Amniotic epithelial cell (primary cell): ENCODE results near the gene GGN.
"Not testable (repeated sequence)": the region's sequence is repeated elsewhere in the genome, so short reads cannot be mapped to it uniquely, and the experiment has no call there.

Experiments used
- DNase-seq: peaks from one replicate; pipeline ENCODE4 v3.0.0-alpha.2; 2010; ENCODE audit warnings: low read depth

Gene GGN

DNA sequence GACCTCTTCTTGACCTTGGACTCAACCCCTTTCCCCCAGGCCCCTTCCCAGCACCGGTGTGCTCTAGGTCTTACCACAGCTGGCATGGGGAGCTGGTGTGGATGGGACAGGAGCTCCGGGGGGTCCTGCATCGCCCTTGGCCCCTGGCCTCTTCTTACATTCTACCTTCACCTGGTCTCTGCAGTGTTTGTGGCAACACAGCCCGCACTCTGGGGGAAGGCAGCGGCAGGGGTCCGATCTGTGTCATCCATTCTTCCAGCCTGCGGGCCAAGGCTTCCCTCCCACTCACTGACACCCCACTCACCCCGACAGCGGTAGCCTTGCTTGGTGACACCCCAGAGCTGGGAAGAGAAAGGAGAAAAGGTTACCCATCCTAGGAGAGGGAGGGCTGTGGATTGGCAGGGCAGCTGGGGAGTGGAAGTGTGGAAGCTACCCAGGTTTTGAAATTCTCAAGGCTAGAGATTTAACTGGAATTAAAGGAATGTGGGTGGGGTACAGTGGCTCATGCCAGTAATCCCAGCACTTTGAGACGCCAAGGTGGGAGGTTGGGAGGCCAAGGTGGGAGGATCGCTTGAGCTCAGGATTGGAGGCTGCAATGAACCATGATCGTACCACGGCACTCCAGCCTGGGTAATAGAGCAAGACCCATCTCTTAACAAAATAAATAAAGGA is 23.3 kb upstream of the GGN start:
- DNase-seq, result no peak

DNA sequence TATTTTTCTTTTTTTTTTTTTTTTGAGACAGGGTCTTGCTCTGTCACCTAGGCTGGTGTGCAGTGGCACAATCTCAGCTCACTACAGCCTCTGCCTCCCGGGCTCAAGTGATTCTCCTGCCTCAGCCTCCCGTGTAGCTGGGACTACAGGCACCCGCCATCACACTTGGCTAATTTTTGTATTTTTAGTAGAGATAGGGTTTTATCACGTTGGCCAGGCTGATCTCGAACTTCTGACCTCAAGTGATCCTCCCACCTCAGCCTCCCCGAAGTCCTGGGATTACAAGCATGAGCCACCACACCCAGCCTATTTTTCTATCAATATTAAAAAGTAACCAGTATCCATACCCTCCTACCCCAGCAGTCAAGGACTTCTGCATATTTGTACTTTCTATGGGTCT is 22.6 kb upstream of the GGN start:
- DNase-seq, result not testable (repeated sequence)

DNA sequence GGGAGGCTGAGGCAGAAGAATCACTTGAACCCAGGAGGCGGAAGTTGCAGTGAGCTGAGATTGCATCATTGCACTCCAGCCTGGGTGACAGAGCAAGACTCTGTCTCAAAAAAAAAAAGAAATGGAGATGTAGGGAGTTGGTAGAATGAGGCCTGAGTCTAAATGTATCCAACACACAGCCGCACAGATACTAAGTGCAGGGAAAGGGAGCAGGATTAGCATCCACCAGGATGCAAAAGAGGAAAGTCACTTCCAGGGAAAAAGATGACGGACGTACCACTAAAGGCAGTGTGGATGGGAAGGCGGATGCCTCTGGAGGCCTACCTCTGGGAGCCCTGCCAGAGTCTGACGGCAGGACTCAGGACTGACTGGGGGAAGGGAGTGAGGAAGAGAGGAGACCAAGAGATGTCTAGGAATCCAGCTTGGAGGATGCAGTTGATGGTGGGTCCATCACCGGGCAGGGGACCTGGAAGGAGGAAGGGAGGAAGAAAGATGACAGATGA is 21.8 kb upstream of the GGN start:
- peak; percentile 67 for DNase-seq

DNA sequence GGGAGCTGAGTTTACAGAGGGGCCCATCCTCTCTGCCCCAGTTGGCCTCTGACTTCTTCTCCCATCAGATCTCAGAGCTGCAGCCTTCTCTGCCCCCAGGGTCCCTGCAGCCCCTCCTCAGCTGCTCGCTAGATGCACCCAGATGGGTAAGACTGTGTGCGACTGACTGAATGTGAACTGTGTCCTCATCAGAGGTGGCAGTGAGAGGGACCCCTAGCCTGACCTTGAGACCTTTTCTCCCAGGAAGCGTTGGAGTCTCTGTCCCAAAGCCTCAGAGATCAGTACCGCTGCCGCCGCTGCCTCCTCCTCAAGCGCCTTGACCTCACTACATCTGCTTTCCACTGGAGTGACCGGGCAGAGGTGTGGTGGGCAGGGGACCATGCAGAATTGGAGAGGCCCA is 17.4 kb upstream of the GGN start:
- no peak for DNase-seq

DNA sequence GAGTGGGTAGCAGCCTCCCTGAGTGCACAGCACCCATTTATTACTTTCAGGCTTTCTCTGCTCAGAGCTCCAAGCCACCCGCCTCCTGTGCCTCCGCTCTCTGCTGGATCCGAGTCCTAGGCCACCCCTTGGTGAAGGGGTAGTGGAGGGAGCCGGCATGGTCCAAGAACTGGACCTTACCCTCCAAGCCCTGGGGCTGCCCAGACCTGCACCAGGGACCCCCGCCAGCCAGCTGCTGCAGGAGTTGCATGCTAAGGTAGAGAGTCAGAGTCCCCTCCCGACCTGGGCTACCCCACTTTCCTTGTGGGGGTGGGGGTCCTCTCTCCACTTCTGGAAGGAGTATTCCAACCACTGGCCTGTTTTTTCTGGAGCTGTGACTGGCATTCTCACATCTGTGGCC is 17.0 kb upstream of the GGN start:
- DNase-seq, result no peak

DNA sequence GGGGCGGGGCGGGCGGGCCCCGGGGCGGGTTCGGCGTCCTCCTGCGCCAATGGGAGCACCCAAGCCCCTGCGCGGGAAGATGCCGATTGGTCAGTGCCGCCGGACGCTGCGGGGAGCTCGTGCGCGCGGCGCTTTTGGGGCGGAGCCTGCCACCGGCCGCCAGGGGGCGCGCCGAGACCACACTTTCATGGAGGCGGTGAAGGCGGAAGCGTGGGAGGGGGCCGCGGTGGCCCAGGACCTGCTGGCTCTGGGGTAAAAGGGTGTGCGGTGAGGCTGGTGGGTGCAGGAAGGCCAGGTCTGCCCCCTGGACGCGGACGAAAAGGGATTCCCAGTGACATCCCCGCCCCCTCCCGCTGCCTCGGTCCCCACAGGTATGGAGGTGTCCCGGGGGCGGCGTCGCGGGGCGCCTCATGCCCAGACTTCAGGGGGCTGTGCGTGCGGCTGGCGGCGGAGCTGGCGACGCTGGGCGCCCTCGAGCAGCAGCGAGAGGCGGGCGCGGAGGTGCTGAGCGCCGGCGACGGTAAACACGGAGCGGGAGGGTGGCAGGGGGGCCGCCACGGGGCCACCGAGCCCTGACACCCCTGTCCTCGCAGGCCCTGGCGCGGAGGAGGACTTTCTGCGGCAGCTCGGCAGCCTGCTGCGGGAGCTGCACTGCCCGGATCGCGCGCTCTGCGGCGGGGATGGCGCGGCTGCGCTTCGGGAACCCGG is 15.3 kb upstream of the GGN start, which contains the start of gene FAM98C:
TSS of gene FAM98C (plus strand) at position 127 of the 708 bp plus-strand sequence. CDS start at position 188, 61 bp downstream.
- DNase-seq, result peak; percentile 89

DNA sequence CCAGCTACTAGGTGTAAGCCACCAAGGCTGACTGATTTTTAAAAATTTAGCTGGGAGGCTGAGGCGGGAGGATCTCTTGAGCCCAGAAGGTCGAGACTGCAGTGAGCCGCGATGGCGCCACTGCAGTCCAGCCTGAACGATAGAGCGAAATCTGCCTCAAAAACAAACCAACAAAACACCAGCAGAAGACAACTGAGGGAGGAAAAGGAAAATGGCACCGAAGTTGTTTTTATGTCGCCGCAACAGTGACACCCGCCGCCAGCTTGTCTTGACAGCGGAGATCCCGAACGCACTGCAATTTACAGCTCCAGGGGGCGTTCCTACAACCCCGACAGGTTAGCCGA is 14.8 kb upstream of the GGN start:
- DNase-seq, result no peak

DNA sequence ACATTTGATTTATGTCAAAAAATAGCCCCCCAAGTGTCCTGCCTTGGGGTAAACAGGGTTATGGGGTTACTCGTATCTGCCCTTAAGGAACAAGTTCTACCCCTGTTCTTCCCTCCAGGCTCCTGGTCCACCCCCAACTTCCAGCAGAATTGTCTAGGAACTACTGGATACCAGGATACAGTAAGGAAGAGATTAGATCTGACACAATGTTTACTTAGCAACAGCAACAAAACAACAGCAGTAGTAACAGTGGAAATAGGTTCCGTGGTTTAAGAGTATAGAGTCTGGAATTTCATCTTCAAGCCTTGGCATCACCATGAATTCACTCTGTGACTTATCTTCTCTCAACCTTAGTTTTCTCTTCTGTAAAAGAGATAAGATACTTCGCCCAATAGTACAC is 13.3 kb upstream of the GGN start:
- DNase-seq, result peak; percentile 62

DNA sequence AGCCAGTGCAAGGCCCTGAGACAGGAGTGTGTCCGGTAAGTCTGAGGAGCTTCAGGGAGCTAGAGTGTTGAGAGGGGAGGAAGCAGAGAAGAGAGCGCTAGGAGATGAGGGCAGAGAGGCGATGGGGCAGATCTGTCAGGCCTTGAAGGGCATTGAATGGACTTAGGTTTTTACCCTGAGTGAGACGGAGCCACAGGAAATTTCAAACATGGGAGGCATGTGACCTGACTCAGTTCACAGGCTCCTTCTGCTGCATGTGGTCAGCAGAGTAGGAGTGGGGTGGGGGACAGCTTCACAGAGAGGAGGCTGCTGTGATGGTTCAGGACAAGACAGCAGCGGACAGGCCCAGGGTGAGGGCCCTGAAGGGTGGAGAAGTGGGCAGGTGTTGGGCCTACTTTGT is 12.5 kb upstream of the GGN start:
- DNase-seq, result no peak

DNA sequence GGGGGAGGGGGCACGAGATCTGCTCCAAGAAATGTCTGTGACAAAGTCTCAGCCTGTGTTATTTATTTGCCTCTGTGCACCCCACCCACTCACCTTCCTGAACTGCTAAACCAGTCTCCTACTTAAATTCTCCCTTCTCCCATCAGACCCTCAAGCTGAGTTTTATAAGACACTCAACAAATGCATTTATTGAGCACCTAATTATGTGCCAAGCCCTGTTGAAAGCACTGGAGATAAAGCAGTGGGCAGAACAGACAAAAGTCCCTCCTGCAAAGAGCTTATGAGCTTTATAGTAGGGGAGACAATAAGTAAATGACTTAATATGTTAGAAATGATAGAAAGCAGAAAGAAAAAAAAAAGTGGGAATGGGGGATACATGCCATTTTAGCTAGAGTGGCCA is 11.7 kb upstream of the GGN start:
- DNase-seq, result no peak

DNA sequence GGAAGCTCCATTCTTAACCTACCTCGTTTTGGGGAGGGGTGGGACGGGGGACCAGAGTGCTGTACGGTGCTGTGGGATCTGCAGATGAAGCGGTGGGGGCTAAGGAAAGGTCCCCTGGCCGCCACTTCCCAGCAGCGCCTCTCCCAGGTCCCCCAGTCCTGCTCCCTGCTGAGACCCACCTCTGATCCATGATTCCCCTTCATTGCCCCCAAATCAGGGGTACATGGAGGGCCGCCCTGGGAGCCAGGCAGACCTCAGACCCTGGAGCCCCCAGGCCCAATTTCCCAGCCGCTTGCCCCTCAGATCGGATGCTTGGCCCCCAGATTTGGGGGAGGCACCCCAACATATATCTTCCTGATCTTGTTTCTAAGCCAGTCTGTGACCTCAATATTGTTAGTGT is 11.2 kb upstream of the GGN start:
- no peak for DNase-seq

DNA sequence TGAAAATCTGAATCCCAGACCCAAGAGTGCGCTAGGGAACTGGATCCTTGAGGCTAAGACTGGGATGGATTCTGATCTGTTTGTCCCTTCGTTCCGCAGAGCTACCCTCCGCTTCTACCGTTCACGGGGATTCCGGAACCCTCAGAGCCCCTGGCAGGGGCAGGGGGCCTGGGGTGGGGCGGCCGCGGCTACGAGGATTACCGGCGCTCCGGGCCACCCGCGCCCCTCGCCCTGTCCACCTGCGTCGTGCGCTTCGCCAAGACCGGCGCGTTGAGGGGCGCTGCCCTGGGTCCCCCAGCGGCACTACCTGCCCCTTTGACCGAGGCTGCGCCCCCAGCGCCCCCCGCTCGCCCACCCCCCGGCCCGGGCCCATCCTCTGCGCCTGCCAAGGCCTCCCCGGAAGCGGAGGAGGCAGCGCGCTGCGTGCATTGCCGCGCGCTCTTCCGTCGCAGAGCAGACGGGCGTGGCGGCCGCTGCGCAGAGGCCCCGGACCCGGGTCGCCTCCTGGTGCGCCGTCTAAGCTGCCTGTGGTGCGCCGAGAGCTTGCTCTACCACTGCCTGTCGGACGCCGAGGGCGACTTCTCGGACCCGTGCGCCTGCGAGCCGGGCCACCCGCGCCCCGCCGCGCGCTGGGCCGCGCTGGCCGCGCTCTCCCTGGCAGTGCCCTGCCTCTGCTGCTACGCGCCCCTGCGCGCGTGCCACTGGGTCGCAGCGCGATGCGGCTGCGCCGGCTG is 7.7 kb upstream of the GGN start:
- DNase-seq, result no peak

DNA sequence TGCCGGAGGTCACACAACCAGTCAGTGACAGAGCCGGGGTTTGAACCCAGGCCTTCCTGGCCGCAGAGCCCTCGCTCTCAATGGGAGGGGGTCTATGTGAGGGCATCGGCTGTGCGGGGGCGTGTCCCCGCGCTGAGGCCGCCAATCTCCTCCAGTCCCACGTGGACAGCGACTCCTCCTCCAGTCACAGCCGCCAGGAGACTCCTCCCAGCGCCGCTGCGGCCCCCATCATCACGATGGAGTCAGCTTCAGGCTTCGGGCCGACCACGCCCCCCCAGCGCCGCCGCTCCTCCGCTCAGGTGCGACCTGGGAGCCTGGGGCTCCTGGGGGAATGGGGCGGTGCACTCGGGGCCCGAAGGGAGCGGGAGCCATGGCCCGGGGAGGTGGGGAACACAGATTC is 6.7 kb upstream of the GGN start:
- peak; percentile 45 for DNase-seq

DNA sequence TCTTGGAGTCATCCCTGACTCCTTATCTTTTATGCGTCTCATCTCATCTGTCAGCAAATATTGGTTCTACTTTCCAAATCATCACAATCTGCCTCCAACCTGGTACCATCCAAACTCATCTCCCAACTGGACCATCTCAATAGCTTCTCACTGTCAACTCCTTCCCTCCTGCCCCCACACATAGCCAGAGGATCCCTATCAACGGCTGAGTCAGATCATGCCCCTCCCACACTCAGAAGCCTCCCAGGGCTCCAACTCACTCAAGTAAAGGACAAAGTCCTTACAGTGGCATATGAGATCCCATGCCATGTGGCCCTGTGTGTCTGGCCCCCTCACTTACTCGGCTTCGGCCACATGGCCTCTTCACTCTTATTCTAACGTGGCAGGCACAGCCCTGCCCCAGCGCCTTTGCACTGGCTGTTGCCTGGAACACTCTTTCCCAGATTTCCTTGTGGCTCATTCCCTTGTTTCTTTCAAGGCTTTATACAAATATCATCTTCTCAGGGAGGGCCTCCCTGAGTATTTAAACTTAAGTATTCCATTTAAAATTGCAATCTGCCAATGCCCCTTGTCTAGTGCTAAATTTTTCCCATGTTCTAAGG is 5.0 kb upstream of the GGN start:
- DNase-seq, result peak; percentile 69

DNA sequence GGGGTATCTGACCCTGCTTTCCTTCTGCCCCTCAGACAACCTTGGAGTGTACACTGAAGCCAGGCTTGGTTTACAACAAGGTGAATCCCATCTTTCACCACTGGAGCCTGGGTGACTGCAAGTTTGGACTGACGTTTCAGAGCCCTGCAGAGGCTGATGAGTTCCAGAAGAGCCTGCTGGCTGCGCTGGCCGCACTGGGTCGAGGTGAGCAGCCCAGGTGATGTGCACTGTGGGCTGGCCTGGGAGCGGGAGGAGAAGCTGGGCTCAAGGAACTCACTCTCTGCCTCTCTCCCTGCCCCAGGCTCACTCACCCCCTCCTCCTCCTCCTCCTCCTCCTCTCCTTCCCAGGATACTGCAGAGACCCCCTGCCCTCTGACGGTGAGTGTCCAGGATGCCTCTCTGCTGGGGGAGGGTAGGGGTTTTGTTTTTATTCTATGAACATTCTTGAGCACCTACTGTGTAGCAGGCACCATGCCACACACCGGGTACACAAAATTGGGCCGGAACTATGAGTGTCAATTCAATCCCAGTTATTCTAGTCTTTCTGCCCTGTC is 4.2 kb upstream of the GGN start:
- DNase-seq, result no peak

DNA sequence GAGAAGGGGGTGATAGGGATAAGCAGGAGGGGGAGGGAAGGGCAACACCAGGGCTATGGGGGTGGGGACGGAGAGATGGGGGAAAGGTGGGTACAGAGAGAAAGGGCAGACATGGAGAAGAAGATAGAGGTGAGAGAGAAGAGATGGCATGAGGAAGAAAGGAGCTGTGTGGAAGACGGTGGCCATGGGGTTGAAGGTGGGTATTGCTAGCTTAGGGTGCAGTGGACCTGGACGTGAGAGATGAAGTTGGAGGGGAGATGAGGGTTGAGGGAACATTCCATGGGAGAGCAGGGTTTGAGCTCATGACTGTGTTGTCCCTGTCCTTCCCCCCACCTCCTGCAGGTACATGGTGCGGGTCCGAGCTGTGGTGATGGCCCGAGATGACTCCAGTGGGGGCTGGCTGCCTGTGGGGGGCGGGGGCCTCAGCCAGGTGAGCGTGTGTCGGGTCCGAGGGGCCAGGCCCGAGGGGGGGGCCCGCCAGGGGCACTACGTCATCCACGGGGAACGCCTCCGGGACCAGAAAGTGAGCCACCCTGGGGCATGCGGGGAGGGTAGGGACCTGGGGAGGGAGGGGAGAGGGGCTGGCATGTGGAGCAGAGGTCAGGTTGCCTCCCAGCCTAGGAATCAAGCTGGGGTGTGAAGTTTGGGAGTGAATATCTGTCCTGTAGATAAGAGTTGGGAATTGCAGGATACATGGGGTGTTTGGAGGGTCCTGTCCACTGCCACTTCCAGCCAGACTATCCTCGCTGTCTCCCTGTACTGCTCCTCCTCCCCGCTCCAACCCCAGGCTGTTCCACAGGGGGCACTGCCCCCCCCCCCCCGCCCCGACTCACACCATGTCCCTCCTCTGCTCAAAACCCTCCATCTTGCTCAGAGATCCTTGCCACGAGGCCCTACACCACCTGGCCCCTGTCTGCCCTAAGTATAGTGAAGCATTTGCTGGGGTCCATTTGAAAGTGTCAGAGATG is 2.4 kb upstream of the GGN start:
- no peak for DNase-seq

DNA sequence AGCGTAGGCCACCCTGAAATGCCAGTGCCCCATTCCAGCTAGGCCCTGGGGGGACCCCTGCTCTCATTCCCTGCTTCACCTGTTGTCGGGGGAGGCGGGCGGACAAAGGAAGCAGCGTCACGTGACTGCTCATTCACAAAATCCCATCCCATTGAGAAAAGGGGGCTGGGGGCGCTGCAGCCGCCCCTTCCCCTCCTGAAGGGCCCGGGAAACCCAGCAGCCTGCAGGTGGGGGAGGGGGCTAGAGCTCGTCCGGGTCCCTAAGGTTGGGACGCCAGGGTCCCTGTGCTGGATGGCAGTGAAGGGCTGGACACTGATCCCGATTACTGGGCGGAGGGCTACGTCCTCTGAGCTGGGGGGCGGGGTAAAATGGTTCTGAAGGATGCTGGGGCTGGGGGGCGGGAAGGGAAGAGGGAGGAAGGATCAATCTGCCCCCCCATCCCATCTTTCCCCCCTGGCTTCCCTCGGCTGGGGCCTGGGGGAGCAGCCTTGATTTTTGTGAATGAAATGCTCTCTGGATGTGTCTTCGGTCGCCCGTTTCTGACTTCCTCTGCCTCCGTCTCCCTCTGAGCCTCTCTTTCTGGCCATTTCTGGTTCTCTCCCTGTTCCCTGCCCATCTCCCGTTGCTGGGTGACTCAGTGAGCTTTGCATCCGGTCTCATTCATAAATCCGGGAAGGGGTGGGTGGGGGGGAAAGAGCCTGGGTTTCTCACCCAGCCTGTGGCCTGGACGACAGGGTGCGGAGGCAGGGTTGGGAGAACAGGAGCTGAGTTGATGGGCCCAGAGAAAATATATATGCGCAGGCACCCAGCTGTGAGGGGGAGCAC is 1.5 kb upstream of the GGN start:
- peak; percentile 68 for DNase-seq

DNA sequence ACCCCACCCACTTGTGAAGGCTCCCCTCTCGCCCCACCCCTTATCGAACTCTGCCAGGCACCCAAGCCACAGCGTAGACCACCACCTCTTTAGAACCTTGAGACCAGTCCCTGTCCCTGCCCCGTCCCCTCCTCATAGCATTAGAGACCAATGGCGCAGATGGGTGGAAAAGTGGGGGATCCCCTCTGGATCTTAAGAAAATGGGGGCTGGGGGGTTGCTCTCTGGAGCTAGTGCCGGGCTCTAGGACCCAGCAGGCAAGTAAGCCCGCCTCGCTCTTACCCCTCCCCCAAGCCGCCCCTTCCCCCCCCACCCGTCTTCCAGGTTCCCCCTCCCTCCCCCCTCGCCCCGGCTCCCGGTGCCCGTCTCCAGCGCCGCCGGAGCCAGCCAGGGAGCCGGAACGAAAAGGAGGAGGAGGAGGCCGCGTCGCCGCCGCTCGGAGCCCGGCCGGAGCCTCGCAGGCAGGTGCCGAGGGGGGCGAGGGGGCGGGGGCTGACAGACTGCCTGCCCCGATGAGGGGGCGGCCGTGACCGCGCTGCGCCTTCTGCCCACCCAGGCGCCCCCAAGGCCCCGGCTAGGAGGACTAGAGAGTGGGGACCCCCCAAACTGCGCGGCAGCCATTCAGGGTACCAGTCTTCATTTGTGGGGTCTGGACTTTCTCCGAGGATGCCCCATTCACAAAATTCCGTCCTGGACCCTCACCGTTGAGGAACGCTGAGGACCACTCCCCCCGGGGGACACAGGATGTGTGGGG is 691 bp upstream of the GGN start, which contains the start of gene SPRED3:
TSS of gene SPRED3 (plus strand) at position 349 of the 752 bp plus-strand sequence. CDS start 1,606 bp downstream, outside the sequence.
- DNase-seq, result peak; percentile 68

DNA sequence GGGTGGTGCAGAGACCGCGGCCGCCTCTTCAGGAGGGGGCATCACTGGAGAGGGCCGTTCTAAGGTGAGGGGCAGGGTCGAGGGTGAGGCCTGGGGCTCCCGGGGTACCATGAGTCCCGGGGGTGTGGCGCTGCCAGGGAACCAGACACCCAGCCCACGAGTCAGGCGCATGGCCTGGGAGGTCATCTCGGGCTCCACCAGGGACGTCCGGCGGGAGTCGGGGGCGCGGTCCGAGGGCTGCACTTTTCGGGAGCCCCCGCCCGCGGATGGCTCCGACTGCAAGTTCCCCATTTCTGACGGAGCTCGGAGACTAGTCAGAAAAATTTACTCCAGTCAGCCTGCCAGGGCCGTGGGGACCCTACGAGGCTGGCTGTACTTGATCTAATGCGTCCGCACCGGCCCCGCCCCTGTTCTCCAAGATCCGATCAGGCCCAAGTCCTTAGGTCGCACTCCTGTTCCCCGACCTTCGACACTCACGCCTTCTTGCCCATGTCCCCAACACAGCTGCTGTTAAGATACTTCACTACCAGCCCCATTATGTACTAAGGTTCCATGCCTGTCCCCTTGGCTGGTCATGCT is 774 bp downstream of the GGN start:
- DNase-seq, result no peak
